Gastroesophageal sphincter (tissue), 3 donors: ENCODE measurements around the gene TMC1.

Source experiments
- EP300 ChIP-seq: sonication (generic); formaldehyde crosslinking; IDR thresholded peaks from one replicate; pipeline ENCODE4 v1.6.1; 2017; ENCODE audit warnings: antibody characterized with exemption, mild to moderate bottlenecking
- POLR2A ChIP-seq, 2 donors: fragments of 450-650 bp; IDR thresholded peaks; one replicate each; pipeline ENCODE4 v1.6.1; 2017; ENCODE audit warnings: antibody characterized with exemption in 2 of 2, mild to moderate bottlenecking in 2 of 2, moderate library complexity in 1 of 2
- POLR2AphosphoS5 ChIP-seq: sonication (generic); formaldehyde crosslinking; IDR thresholded peaks from one replicate; pipeline ENCODE4 v1.6.1; 2017; ENCODE audit warnings: antibody characterized with exemption
- TF ChIP-seq, protein P1 (sequence below), 4 experiments: fragments of 200-600 bp in 2 of 4; fragments of 450-650 bp in 2 of 4; sonication (generic) in 1 of 4; IDR thresholded peaks; one replicate each; pipeline ENCODE4 v1.5.1; 2017 to 2019; ENCODE audit warnings: antibody characterized with exemption in 4 of 4, mild to moderate bottlenecking in 2 of 4, moderate library complexity in 2 of 4

DNA sequence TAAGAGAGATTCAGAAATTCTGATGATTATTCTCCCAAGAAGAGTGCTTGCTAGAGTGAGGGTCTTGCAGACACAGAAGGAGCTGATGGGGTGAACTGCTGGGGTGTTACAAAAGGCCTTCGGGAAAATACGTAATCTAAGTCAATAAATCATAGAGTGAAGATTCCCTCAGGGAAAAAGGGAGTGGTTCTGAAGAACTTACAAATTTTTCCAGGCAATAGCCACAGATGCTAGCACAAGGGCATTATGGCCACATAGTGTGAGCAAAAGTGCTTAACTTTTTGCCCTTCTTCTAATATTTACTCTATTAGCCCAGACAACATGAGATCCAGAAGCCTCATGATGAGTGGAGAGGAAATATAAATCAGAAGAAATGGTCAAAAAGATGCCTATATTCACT, 137.3 kb downstream of the TMC1 start:
- TF ChIP-seq, protein P1, sequence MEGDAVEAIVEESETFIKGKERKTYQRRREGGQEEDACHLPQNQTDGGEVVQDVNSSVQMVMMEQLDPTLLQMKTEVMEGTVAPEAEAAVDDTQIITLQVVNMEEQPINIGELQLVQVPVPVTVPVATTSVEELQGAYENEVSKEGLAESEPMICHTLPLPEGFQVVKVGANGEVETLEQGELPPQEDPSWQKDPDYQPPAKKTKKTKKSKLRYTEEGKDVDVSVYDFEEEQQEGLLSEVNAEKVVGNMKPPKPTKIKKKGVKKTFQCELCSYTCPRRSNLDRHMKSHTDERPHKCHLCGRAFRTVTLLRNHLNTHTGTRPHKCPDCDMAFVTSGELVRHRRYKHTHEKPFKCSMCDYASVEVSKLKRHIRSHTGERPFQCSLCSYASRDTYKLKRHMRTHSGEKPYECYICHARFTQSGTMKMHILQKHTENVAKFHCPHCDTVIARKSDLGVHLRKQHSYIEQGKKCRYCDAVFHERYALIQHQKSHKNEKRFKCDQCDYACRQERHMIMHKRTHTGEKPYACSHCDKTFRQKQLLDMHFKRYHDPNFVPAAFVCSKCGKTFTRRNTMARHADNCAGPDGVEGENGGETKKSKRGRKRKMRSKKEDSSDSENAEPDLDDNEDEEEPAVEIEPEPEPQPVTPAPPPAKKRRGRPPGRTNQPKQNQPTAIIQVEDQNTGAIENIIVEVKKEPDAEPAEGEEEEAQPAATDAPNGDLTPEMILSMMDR (IDR thresholded peaks at IDR 0.05): no peak
- TF ChIP-seq POLR2A (IDR thresholded peaks at IDR 0.05) (no peak), POLR2AphosphoS5 (no peak), EP300 (no peak)
